H1 (cell line): ENCODE data around the gene HCAR2. TPM values are rescaled to one million over a fixed set of nuclear protein-coding genes. Genes with fewer than 3 reads are reported as not detected.

Experiments
- CHD7 ChIP-seq: fragments of 300-600 bp; sonication (generic); IDR thresholded peaks from 2 replicates; pipeline ENCODE4 v1.7.1; 2012; ENCODE audit warnings: low read length, moderate library complexity, mild to moderate bottlenecking, inconsistent platforms; ENCODE audit not compliant: insufficient replicate concordance
- RAD21 ChIP-seq, 2 experiments: IDR thresholded peaks in 1 of 2; conservative IDR thresholded peaks in 1 of 2; 2 replicates each; pipeline ENCODE4 v1.6.1; 2011; ENCODE audit warnings: low read depth in 2 of 2, low read length in 2 of 2, improper control_type of control experiment in 1 of 2, inconsistent platforms in 1 of 2, mild to moderate bottlenecking in 1 of 2, moderate library complexity in 1 of 2
- SP2 ChIP-seq: IDR thresholded peaks from 2 replicates; pipeline ENCODE4 v1.6.1; 2012; ENCODE audit warnings: mild to moderate bottlenecking, low read length, inconsistent platforms
- TAF7 ChIP-seq: optimal IDR thresholded peaks from 2 replicates; pipeline ENCODE3; 2011; ENCODE audit warnings: low read depth, mild to moderate bottlenecking, inconsistent platforms, low read length, moderate library complexity, borderline replicate concordance
- polyA plus RNA-seq, 7 experiments: library from polyadenylated mRNA; depleted of rRNA in 3 of 7; stranded (reverse) in 5 of 7; unstranded in 2 of 7; fragments of >200 nt in 5 of 7; fragments of 200-250 nt in 2 of 7; gene quantifications; 1 replicate in 5 of 7; 2 replicates in 1 of 7; 4 replicates in 1 of 7; pipeline versions ENCODE4 v1.2.1 to v1.2.3, GENCODE V29; 2011 to 2013; ENCODE audit warnings: missing spikeins in 2 of 7, mixed read lengths in 2 of 7
- total RNA-seq: library from RNA; stranded (reverse); fragmentation: NEBNext Ultra II Directional; extraction: Animal tissue kit (Norgen Biotek cat#: 25700); gene quantifications from 2 replicates; pipeline ENCODE4 v1.2.1, GENCODE V29; 2021

The HCAR2 gene
- total and polyA plus RNA-seq, 2 of the 8 experiments (the other 6 are each of a cell fraction or from before 2014, with no cell fraction given), result not detected

DNA sequence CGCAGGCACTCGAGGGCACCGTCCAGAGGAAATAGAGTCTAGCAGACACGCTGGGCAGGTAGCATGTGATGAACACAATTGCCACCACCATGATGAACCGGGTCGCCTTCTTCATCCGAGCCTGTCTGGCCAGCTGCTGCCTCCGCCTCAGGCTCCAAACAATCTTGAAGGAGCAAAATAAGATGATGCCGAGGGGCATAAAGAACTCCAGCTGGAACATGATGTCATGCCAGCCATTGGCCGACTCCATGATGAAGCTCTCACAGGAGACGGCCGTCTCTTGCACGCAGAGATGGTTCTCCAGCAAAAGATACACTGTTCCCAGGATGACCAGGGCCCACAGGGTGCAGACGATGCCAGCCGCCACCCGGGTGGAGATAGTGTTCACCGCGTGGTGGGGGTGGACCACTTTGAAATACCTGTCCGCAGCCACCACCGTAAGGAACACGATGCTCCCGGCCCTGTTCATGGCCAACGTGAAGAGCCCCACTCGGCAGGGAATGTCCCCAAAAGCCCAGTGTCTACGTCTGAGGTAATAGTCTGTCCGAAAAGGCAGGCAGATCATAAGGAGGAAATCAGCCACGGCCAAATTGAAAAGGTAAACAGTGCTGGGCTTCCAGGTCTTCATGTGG is 26.5 kb upstream of the HCAR2 start (continued):
- TF ChIP-seq CHD7, result no peak
- TF ChIP-seq RAD21 (IDR thresholded peaks at IDR 0.05 in 1 of 2, conservative IDR thresholded peaks at IDR 0.05 in 1 of 2; ENCODE audit: low read depth in 2 of 2, low read length in 2 of 2), result no peak
- TF ChIP-seq SP2, result no peak
- TF ChIP-seq TAF7, result no peak
